DLD1 (cell line): Measurements from ENCODE around the gene PCBP2.

Experiments
- in situ Hi-C: cut with HindIII; loops from 2 replicates; pipeline ENCODE4 v1.10.0; 2017; ENCODE audit warnings: low sequenced_read_pairs

PCBP2 gene

GRCh38 chr12:53506881-53507602 is 55.1 kb downstream of the PCBP2 start, which contains the start of gene NPFF:
Gene NPFF (minus strand): TSS chr12:53507484. CDS start chr12:53507474, 10 bp downstream.
- in situ Hi-C loops: no loop called here

- in situ Hi-C loops: no loop called here
Measured at GRCh38 chr12:53507603-53507885, 55.6 kb downstream of the PCBP2 start.

GRCh38 chr12:53508534-53509170 is 56.8 kb downstream of the PCBP2 start:
- in situ Hi-C loops: no loop called here

GRCh38 chr12:53510181-53510812 is 58.4 kb downstream of the PCBP2 start:
- in situ Hi-C loops: no loop called here

- in situ Hi-C loops: no loop called here
Measured at GRCh38 chr12:53513712-53514410, 62.0 kb downstream of the PCBP2 start.

- in situ Hi-C loops: no loop called here
Measured at GRCh38 chr12:53514628-53515290, 62.9 kb downstream of the PCBP2 start.

- in situ Hi-C loops: no loop called here
Measured at GRCh38 chr12:53515291-53515680, 63.4 kb downstream of the PCBP2 start.

- in situ Hi-C loops: no loop called here
Measured at GRCh38 chr12:53516758-53517455, 65.0 kb downstream of the PCBP2 start.

- in situ Hi-C loops: no loop called here
Measured at GRCh38 chr12:53518381-53518780, 66.5 kb downstream of the PCBP2 start.

- in situ Hi-C loops: no loop called here
Measured at GRCh38 chr12:53523131-53523530, 71.2 kb downstream of the PCBP2 start.

GRCh38 chr12:53524476-53524875 is 72.6 kb downstream of the PCBP2 start:
- in situ Hi-C loops: no loop called here

- in situ Hi-C loops: no loop called here
Measured at GRCh38 chr12:53530061-53530460, 78.2 kb downstream of the PCBP2 start.
